Measurements from ENCODE around the gene DCUN1D4.

DCUN1D4 gene

DNA sequence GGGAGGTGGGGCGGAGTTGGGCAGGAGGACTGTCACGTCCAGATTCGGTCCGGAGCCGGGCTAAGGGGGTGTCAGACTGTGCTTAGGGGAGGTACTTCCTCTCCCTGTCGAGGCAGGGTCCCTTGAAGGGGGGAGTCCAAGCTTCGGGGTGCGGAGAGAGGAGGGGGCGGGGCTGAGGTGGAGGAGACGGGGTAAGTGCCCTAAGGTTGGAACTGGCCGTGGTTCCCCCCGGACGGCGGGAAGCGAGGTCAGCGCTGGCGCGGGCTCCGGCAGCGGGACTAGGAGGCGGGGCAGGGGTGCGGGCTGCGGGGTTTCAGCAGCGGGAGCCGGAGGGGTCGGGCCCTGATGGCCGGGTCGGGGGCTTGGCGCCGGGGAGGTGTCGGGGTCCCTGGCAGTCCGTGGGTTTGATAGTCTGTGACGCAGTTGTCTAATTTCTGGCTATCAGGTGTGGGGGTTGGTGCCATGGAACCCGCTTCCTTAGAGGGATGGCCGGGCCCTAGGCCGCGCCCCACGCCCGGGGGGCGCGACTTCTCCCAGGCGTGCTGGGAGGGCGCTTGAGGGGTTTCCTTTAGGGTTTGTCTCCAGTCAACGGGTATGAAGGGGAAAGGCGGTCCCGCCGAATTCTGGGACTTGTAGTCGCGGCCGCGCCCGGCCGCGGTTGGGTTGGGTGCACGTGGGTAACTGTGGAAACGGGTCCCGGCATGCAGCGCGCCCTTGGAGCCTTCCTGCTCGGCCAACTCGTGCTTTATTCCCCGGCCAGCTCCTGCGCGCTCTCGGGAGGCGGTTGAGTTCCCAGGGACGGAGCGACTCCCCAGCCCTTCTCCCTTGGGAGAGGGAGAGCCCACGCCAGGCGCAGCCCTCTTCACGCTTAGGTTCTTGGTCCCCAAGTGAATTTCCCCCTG, 1.5 kb downstream of the DCUN1D4 start:
- peak overlapping the region; percentile 83 for H3K4me3 ChIP-seq (ENCODE audit: control insufficient read depth, low read depth, low read length)
- no peak for TF ChIP-seq CTCF (conservative IDR thresholded peaks at IDR 0.05; ENCODE audit: control insufficient read depth, insufficient read depth, low read depth, low read length)
- DNase-seq (ENCODE audit: low read depth) = peak; percentile 95

GRCh38 chr4:51845055-51845426, 2.1 kb downstream of the DCUN1D4 start:
- H3K4me3 ChIP-seq (ENCODE audit: control insufficient read depth, low read depth, low read length) = peak overlapping the region; percentile 83
- no peak for DNase-seq (ENCODE audit: low read depth)
- no peak for TF ChIP-seq CTCF (conservative IDR thresholded peaks at IDR 0.05; ENCODE audit: control insufficient read depth, insufficient read depth, low read depth, low read length)

DNA sequence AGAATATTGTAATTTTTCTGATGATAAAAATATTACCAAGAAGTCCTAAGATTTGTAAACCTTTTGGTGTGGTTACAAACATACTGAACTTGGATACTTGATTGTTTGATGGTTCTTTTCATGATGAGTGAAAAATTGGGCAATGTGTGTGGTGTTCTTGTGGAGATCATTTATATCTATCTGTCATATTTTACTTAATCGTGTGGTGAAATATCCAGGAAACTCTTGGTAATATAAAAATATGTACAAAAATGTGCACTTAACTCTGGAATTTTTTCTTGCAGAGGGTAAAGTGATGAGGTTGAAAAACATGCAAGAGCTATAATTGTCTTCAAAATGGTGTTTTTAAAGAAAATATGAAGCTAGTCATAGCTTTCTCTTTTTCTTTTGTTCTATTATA, 2.8 kb downstream of the DCUN1D4 start:
- DNase-seq (ENCODE audit: low read depth) = no peak
- TF ChIP-seq CTCF (conservative IDR thresholded peaks at IDR 0.05; ENCODE audit: control insufficient read depth, insufficient read depth, low read depth, low read length) = no peak
- no peak overlapping the region for H3K4me3 ChIP-seq (ENCODE audit: control insufficient read depth, low read depth, low read length)

DNA sequence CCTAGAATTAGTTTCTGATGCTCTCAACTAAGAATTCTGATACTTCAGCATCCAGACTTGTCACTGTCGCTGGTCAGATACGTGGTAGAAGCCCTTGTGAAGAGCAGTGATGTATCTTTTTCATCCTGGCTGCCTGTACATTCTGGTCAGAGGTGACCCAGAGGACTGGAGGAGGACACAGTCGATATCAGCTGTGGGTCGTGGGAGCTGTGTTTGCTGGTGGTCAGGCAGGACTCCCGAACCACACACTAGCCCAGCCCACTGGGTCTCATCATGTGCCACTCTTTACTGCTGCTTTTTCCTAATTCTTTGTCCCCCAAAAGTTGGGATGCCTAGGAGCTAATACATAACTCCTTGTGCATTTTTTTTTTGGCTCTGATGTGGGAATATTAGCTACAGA, 6.5 kb downstream of the DCUN1D4 start:
- no peak for TF ChIP-seq CTCF (conservative IDR thresholded peaks at IDR 0.05; ENCODE audit: control insufficient read depth, insufficient read depth, low read depth, low read length)
- no peak for DNase-seq (ENCODE audit: low read depth)
- no peak overlapping the region for H3K4me3 ChIP-seq (ENCODE audit: control insufficient read depth, low read depth, low read length)

DNA sequence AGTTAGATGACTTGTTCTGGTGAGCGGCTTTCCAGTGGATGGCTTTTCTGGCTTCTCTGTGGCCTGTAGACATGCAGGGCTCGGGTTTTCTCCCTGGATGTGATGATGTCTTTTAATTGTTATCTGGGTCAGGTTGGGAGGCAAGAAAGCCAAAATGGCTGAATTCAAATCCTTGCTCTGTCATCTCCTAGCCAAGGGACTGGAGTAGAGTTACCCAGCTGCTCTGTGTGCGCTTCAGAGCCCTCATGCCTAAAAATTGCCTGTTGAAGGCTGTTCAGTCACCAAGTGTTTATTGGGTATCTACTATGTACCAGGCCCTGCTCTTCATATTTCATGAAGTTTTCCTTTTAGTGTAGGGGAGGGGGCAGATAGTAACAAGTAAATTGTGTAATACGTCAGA, 7.3 kb downstream of the DCUN1D4 start:
- no peak for DNase-seq (ENCODE audit: low read depth)
- no peak overlapping the region for H3K4me3 ChIP-seq (ENCODE audit: control insufficient read depth, low read depth, low read length)
- no peak for TF ChIP-seq CTCF (conservative IDR thresholded peaks at IDR 0.05; ENCODE audit: control insufficient read depth, insufficient read depth, low read depth, low read length)

DNA sequence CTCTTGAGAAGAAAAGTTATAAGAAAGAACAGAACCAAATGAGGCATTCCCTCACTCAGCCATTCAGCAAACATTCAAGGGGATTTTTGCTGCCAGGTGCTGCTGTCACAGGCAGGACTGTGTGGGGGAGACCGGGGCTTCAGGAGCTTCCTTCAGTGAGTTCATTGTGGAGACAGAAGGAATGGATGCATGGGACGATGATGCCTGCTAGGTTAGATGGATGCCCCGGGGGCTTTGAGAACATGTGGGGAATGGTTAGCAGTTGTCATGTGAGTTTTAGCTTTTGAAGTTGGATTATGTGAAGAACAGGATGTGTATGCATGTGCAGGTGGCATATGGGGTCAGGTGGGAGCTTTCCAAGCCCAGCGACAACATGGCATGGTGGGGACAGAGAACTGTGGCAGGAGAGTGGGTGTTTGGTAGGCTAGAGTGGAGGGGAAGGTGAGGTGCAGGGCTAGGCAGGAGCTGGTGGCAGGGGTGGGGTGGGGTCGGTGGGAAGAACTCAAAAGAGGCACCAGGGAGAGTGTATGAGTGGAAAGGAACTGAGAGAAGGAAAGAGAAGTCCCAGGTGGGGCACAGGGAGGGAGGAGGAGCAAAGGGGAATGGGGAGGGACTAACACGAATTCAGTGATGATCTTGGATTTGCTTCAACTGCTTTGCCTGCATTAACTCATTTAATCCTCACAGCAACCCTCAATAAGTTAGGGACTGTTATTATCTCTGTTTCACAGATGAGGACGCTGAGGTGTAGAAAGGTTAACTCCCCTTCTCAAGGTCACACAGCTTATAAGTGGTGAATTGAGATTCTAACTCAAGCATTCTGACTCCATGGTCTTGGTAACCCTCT, 8.4 kb downstream of the DCUN1D4 start:
- no peak for DNase-seq (ENCODE audit: low read depth)
- no peak overlapping the region for H3K4me3 ChIP-seq (ENCODE audit: control insufficient read depth, low read depth, low read length)
- no peak for TF ChIP-seq CTCF (conservative IDR thresholded peaks at IDR 0.05; ENCODE audit: control insufficient read depth, insufficient read depth, low read depth, low read length)

Measured in fibroblast of mammary gland (primary cell).